SIG-M5 treated with dmso at 0.1 percent for 504 hours (cell line): ENCODE measurements around the gene BACH2.
"Not testable (repeated sequence)": the region's sequence is repeated elsewhere in the genome, so short reads cannot be mapped to it uniquely, and the experiment has no call there.

Experiments
- DNase-seq: peaks from one replicate; lab custom pipeline; 2025; ENCODE audit not compliant: unreplicated experiment; lab: John Stamatoyannopoulos, UW

The BACH2 gene

DNA sequence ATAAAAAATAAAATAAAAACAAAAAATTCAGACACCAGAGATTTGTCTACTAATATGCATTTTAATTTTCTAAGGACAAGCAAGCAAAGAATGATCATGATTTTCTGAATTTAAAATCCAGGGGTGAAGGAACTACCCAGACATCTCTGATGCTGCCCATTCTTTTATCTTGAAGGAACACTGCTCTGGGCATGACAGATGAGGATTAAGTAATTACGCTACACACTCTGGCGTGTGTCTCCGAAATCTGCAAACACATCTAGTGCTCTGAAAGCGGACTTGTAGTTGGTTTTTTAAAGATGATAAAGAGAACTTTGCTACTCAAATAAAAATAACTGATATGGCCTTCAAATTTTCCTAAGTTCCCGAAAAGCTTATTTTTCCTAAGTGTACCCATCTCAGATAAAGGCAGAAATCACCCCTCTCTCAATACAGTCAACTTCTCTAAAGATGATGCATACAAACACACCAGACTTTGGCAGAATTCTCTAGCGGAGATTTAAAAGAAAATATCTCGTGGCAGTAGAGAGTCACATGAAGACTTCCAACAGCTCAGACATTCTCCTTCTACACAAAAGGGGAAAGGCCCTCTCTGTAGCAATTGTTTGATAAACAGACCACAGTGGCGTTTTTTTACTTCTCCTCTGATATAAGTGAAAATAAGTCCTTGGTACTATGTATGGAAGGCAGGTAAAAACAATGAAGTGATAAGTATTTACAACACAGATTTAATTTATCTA, 133.8 kb downstream of the BACH2 start:
- DNase-seq: no peak

DNA sequence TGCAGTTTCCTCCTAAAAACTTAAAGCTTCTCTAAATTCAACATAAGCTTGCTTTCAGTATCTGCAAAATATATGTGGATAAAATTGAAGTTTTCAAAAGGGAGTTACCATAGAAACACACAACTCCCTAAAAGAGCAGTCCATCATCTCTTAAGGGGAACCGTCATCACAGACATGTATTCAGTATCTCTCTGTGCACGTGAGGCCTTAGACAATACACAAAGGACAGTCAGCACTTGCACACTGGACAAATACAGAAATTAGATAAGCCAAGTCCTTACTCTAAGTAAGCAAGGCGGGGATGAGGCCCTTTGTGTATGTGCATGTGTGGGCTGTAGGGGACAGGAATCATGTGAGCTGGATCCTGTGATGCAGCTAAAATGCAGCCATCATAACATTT, 136.6 kb downstream of the BACH2 start:
- DNase-seq: no peak

DNA sequence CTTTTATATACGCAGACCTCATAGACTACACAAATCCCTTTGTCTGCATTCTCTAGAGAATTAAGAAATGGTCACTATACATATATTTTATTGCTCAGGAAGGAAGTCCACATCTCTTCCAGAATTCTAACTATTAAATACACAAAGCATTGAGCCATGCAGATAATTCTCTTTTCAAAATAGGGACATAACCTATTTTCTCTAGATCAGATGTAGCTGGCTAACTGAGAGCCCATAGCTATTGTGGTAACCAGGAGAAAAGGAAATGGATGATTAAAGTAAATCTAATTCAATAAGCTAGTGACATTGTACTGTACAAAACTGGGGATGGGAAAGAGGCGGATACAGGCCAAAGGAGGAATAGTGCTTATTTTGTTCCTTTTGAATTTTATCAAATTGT, 137.2 kb downstream of the BACH2 start:
- no peak for DNase-seq

DNA sequence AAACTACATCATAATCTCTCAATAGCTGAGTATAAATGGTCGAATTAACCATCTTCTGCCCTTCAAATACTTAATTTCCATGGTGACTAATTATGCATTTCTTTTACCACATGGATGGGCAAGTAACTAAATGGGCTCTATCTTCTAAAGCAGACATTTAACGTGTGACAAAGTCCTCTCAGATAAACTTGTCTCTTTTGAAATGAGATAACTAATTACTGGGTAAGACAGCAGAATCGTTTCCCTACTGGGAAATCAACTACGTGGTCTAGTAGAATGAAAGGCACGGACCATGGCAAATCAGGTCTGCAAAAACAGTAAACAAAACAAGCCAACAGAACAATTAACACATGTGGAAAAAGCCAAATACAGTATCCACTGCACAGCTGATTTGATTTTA, 137.7 kb downstream of the BACH2 start:
- DNase-seq: no peak

DNA sequence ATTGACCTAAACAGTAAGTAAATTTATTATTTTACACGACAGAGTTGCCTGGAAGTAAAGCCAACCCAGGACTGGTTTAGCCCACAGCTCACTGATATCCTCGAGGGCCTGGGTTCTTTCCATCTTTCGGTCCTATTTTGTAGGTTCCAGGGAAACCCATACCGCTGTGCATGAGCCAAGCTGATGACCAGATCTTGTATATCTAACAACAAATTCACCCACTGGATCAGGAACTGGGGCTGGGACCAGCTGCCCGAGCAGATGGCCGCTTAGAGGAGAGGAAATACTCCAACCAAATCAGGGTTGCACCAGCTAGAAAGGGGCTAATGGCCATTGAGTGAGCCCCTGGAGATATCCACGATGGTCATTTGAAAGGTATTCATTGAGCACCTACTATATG, 139.2 kb downstream of the BACH2 start:
- no peak for DNase-seq

DNA sequence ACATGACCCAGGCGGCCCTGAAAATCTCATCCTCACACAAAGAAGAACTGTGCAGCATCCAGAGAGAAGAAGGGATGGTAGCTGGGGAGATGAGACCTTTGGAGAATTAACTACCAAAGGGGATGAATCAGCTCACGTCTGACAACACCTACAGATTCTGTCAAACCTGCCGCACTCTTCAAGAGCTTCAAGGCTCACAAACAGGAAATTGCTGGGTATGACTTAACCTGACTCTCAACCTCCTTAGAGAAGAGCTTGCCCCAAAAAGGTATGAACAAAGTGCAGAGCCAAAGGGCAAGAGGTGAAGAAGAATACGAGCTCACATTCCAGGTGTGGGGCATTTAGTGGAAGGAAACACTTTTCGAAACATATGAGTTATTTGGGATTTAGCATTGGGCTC, 139.8 kb downstream of the BACH2 start:
- DNase-seq: no peak

DNA sequence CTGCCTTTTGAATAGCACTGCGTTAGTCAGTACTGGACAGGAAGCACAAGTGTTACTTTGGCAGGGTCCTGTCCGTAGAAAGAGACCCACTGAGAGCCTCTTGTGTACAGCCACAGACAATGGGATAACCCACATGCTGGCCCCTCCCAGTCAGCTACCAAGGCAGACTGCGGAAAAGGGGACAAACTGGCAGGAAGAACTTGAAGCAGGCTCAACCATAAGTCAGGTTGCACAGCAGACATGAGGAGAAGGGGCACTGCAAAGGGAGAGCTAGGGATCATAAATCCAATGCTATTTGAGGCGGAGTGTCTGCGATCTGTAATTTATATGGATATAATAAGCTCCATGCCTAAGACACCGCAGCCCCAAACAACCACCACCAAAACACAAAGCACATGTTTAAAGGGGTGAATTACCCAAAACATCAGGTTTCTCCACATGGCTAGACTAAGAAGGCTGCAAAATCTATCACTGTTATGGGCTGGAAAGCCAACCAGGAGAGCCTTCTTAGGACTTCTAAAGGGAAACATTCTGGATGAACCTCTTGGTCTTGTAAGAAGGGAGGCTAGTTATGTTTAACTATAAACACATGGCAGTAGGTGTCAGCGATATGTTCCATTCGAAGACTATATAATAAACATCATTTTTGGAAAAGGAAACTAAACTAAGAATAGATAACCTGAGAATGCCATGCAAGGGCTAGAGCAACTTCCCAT, 141.7 kb downstream of the BACH2 start:
- no peak for DNase-seq

DNA sequence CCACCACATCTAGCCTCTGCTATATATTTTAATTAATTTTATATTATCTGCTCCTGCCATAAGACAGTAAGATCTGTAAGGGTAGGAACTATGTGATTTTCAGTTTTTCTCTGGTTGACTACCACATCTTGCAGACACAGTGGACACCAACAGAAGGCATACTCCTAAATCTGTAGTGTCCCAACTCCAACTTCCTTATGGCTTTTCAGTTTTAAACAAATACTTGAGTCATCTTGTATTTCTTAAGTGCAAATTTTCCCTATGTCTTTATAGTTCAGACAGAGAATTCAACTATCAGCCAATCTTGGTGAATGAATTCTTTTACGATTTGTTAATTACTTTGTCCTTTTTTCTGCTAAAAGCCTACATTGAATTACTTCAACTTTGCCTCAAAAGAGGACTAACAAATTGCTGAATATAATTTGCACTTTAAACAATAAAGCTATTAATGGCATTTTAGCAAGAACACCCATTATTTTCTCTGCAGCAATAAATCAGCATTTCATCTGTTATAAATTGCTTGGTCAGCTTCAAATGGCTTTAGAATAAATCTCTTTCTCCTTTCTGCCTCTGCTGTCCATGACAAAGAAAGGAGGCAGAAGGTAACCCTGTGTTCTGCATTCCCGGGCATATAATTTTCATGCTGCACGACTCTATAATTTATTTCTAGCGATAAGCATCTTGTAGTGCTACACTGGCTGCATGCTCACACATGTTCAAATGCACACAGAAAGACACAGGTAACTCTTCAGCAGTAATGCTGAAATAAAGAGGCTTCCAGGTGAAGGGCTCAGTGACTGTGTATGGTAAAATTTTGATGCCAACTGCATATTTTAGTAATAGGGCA, 144.8 kb downstream of the BACH2 start:
- no peak for DNase-seq

DNA sequence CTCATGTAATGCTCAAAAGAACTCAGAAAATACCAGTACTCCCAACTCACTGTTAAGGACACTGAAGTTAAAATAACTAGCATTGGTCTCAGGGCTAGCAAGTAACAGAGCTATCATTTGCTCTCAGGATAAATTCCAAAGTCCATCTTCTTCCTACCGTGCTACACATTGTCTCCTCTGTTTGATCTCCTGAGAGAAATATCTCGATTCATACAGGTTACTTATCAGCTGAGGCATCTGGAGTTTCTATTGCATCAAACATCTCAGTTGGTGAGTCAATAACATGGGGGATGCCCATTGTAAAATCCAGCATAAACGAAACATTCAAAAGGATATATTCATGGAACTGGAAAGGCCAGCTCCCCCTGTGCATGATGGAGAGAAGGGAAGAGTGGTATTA, 147.4 kb downstream of the BACH2 start:
- DNase-seq: no peak

DNA sequence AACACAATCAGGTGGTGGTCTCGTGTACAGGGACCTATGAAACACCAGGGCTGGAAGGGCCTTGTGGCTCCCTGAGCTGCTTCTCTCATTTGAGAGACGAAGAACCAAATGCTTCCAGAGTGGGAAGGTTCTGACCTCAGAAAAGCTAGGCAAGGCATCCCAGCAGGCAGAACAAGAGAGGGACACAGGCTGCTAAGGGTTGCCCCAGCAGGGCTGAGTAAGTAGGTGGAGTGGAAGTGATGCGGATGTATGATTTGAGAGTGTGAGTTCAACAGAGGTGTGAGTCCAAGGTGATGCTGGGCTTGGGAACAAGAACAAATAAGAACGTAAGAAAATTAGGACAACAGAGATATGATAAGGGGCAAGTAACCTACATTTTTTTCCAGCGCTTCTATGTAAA, 147.8 kb downstream of the BACH2 start:
- no peak for DNase-seq

DNA sequence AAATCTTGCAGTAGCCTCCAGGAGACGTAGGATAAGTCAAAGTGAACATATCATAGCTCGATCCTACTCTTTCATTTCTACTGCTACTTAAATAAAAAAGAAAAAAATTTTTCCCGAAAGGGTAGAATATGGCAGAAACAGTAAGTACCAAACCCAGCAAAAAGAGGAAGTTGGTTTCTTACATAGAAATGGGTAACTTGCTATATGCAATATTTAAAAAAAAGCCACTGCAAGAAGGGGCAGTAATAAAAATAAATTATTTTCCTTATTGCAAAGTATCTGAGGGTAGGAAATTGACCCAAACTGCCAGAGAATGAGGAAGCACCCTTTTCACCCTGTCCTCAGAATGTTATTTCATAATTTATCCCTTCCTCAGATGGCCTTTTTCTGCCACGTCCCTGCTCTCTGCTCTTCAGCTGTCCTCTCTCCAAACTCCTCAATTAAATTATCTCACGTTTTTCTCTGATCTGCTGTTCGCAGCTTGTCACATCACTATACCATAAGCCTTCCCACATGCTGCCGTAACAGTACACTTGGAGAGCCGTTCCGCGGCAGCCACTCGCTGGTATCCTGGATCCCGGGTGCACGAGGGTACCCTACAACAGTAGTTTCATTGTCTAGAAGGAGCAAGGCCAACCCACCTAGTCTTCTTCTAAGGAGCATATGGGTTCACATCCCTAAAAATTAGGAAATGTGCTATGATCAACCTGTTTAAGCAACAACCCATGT, 149.6 kb downstream of the BACH2 start:
- peak; percentile 76 for DNase-seq

DNA sequence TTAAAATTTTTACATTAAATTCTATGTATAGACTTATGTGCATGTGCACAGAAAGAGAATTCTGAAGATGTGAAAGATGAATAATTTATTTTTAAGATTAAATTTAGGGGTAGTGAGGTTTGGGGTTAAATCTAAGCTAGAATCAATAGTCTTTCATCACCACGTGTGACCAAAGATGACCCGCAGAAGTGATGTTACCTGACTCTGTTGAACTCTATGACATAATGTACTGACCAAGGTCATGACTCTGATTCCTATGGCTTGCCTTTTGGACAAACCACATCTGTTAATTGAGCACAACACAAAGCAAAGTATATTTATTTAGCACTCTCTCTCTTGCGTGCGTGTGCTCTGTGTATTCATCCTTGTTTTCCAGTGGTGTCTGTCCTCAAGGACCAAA, 150.6 kb downstream of the BACH2 start:
- no peak for DNase-seq

DNA sequence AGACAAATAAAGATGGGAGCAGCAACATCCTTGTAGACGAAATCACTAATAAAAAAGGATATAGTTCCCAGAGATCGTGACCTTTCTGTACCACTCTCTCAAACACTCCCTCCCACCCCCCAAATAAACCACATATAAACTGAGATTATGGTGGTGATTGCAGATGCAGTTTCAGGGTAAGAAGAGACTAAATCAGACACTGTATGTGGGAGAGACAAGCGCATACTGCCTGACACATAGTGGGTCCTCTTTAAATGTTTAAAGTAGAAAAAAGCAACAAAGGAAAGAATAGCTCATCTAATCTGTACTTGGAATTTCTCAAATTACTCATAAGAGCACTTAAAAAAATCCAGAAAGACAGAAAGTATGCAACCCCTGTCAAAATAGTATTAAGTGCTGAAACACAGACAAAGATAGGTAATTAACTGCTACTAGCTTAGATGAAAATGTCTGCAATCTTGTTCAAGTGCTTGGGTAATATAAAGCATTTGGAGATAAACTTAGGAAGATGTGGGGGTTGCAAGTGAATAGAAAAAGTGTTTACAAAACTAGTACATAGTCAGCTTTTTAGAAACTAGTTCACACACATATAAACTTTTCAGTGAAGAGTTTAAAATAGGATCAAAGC, 151.6 kb downstream of the BACH2 start:
- no peak for DNase-seq

DNA sequence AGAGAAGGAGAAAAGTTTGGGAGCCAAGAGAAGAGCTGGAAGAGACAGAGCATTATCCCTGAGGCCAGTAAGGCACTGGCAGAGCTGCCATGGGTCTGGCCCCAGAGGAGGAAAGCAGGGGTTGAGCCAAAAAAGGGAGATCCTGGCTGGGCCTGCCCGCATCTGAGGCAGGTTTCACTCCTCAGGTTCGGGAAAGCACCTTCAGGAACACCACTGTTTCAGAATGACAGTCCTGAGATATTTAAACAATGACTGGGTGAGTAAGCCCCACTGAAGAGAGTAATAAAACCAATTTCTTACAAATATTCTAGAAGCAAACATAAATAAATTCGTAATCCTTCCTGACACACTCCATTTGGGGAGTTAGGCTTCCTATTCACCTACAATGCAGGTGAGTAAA, 152.2 kb downstream of the BACH2 start:
- no peak for DNase-seq

DNA sequence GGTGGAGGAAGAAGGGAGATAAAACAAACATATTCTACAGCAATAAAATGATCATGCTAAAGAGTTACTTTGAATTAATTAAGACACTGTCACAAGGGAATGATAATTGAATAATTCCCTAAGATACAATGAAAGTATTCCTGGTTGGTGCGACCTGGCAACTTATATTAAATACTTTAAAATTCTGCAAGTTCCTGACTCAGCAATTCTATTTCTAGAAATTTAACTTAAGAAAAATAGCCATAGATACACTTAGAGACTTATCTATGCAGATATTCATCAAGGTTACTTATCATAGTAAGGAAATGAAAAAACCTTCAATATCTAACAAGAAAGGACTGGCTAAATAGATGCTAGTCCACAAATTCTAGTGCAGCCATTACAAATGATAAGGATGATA, 156.0 kb downstream of the BACH2 start:
- DNase-seq: no peak

DNA sequence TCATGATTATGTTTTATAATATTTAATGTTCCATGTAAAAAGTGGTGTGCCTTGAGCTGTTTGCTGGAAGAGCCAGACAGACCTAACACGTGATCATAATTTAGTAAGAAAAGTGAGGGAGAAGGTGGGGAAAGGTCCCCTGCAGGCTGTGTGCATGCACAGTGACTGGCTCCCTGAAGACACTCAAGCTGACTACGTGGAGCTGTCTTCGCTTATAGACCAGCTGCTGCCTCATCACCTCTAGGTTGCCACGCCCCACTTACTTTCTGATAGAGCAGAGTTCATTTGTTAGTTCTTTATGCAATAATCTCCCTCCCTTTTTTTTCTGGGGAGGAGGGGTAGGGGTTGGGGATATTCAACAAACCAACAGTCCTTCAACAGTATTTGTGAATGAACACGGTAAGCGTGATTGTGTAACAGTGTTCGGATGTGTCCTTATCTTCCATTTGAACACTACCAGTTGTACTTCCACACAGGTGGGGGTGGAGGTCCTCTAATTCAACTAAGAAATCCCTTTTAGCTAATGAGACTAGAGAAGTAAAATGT, 157.3 kb downstream of the BACH2 start:
- no peak for DNase-seq

DNA sequence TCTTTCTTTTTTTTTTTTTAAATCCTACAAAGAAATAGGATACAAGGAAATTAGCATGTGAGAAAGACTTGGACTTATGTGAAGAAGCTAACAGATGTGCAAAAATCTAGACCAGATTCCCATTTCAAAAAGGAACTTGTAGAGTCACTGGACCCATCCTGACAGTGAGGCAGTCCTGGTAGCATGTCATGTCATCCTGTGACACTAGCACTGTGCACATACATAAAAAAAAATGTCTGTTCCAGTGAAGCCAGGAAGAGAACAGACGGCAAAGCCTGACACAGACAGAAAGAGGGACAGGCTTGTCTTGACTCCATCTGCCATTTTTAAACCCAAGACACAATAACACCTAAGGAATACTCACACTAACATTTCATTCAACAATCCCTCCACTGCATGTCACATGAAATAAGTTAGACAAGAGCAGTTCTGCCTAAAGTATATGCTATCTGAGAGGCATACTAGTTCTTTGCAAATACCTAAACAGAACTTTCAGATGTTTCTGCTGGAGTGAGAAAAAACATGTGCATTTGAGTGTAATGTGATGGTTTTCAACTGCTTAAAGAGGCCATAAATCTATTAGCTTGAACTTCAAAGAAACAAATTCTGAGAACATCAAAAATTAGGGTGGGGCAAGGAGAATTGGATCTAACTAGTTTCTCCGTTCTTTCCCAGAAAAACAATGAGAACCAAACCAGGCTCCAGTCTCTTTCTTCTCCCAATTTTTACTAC, 159.6 kb downstream of the BACH2 start:
- no peak for DNase-seq

DNA sequence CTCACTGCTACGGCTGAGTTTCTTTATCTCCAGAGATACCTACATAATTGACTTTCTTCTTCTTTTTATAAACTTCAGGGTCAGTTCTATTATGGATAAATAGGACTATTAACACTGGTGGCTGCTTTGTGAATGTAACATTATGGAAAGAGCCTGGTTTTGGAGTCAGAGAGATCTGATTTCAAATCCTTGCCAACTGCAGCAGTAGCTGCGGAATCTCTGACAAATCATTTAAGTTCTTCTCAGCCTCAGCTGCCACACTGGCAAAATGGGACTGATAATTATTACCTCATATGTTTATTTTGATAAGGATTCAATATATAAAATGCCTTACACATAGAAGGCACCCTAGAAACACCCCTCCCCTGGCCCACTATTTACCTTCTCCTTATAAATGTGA, 160.5 kb downstream of the BACH2 start:
- no peak for DNase-seq

DNA sequence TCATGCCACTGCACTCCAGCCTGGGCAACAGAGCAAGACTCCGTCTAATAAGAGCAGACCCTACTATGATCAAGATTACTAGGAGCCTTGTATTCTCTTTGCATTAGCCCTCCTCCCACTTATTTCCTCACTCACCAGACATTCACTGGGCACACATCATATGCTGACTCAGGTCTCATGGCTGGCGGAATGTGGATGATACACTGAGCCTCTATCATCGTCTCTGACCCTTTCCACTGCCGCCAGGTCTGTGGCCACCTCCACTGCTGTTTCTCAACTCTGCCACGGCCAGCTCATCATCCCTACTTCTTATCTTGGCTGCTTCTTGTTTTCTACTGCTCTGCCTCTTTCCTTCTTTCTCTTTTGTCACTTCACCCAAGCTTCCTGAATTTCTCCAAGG, 161.0 kb downstream of the BACH2 start:
- DNase-seq: no peak

DNA sequence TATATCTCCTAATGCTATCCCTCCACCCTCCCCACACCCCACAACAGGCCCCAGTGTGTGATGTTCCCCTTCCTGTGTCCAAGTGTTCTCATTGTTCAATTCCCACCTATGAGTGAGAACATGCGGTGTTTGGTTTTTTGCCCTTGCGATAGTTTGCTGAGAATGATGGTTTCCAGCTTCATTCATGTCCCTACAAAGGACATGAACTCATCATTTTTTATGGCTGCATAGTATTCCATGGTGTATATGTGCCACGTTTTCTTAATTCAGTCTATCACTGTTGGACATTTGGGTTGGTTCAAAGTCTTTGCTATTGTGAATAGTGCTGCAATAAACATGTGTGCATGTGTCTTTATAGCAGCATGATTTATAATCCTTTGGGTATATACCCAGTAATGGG, 163.0 kb downstream of the BACH2 start:
- DNase-seq: not testable (repeated sequence)
